Measurements from ENCODE around the gene NAP1L4.

GRCh38 chr11:2921261-2921660, 70.9 kb downstream of the NAP1L4 start:
- TF ChIP-seq POLR2AphosphoS5 (IDR thresholded peaks at IDR 0.05; ENCODE audit: low read depth, low read length) (no peak), POLR2A (IDR thresholded peaks at IDR 0.05; ENCODE audit: low read depth, low read length) (no peak), TAF1 (IDR thresholded peaks at IDR 0.05; ENCODE audit: low read depth, low read length) (no peak), POU2F2 (IDR thresholded peaks at IDR 0.05; ENCODE audit: low read depth, low read length) (no peak), SPI1 (IDR thresholded peaks at IDR 0.05; ENCODE audit: low read depth, low read length) (no peak), PAX5 (IDR thresholded peaks at IDR 0.05; ENCODE audit: insufficient read depth, low read length, severe bottlenecking) (no peak)
